Stimulated activated CD4-positive, alpha-beta T cell treated with anti-CD3 and anti-CD28 coated beads, Interleukin-4, amount 100 ng/mL, for 1 hour (primary cell): Measurements from ENCODE around the gene RABEP2.
"Not testable (repeated sequence)": the region's sequence is repeated elsewhere in the genome, so short reads cannot be mapped to it uniquely, and the experiment has no call there.

Experiments used
- DNase-seq: peaks from one replicate; pipeline ENCODE4 v3.0.0-alpha.2; 2020

RABEP2 gene

GRCh38 chr16:28931801-28932225, 6.8 kb upstream of the RABEP2 start, which contains the start of gene CD19:
TSS of gene CD19 (plus strand) at chr16:28931971. CDS start at chr16:28932001, 30 bp downstream.
- DNase-seq, result no peak

GRCh38 chr16:28930652-28931051, 5.6 kb upstream of the RABEP2 start:
- no peak for DNase-seq

- no peak for DNase-seq
Measured at GRCh38 chr16:28930203-28930602, 5.2 kb upstream of the RABEP2 start.

GRCh38 chr16:28927815-28928214, 2.8 kb upstream of the RABEP2 start:
- DNase-seq, result no peak

- DNase-seq, result not testable (repeated sequence)
Measured at GRCh38 chr16:28926284-28926683, 1.2 kb upstream of the RABEP2 start.

GRCh38 chr16:28925386-28926228, 569 bp upstream of the RABEP2 start:
- peak; percentile 79 for DNase-seq

- no peak for DNase-seq
Measured at GRCh38 chr16:28924399-28924761, 658 bp downstream of the RABEP2 start.

GRCh38 chr16:28923652-28924398, 1.2 kb downstream of the RABEP2 start:
- DNase-seq, result no peak

GRCh38 chr16:28923231-28923587, 1.8 kb downstream of the RABEP2 start:
- DNase-seq, result no peak

- DNase-seq, result no peak
Measured at GRCh38 chr16:28918698-28919097, 6.3 kb downstream of the RABEP2 start.

- no peak for DNase-seq
Measured at GRCh38 chr16:28917095-28917494, 7.9 kb downstream of the RABEP2 start.

- DNase-seq, result no peak
Measured at GRCh38 chr16:28915181-28915580, 9.9 kb downstream of the RABEP2 start.

- DNase-seq, result no peak
Measured at GRCh38 chr16:28913946-28914724, 10.9 kb downstream of the RABEP2 start.

- DNase-seq, result no peak
Measured at GRCh38 chr16:28912558-28912957, 12.5 kb downstream of the RABEP2 start.

- DNase-seq, result no peak
Measured at GRCh38 chr16:28910086-28911031, 14.7 kb downstream of the RABEP2 start.

GRCh38 chr16:28905800-28906372, 19.2 kb downstream of the RABEP2 start:
- no peak for DNase-seq

- DNase-seq, result no peak
Measured at GRCh38 chr16:28905229-28905754, 19.7 kb downstream of the RABEP2 start.

GRCh38 chr16:28904828-28905227, 20.2 kb downstream of the RABEP2 start:
- no peak for DNase-seq

GRCh38 chr16:28904363-28904762, 20.7 kb downstream of the RABEP2 start:
- DNase-seq, result no peak

- no peak for DNase-seq
Measured at GRCh38 chr16:28903344-28904042, 21.5 kb downstream of the RABEP2 start.

- no peak for DNase-seq
Measured at GRCh38 chr16:28902909-28903308, 22.1 kb downstream of the RABEP2 start.
